HepG2 (cell line): Measurements from ENCODE around the gene BCL2. TPM values are rescaled to one million over a fixed set of nuclear protein-coding genes. Genes with fewer than 3 reads are reported as not detected.

Experiments used
- ATAC-seq: fragments of 200-7000 bp; cut with Tn5 transposase; 3 replicates; pipeline ENCODE4 v1.9.1; 2020; ENCODE audit warnings: mild to moderate bottlenecking, moderate library complexity
- BruUV-seq: library from RNA; stranded (reverse); fragments of 400-500 nt; replicated peaks from 2 replicates; lab custom pipeline; 2021; lab: Mats Ljungman, UMichigan
- CTCF ChIA-PET: fragments of 300-600 bp; formaldehyde crosslinking; extraction: SDS; loops from one replicate; lab custom pipeline; 2021; ENCODE audit warnings: low total read pairs, inconsistent platforms, low intra/inter-chr PET ratio; lab: Yijun Ruan, JAX
- POLR2A ChIA-PET: fragments of 350-600 bp; sonication (Branson Sonifier 250); formaldehyde crosslinking; loops from one replicate; lab custom pipeline; 2020; ENCODE audit warnings: antibody characterized with exemption, inconsistent platforms; lab: Yijun Ruan, JAX
- DNase-seq: peaks from one replicate; pipeline ENCODE4 v3.0.0-alpha.2; 2015; ENCODE audit warnings: low spot score
- FAIRE-seq: peaks from 3 replicates; lab custom pipeline; 2011; peaks lifted over from hg19 to GRCh38; lab: Jason Lieb, UNC
- H2AFZ ChIP-seq: one replicate; pipeline ENCODE4 v1.6.1; 2011; ENCODE audit warnings: low read length, inconsistent platforms
- H3K27ac ChIP-seq: fragments of 300-600 bp; 3 replicates; pipeline ENCODE4 v1.8.0; 2011; ENCODE audit warnings: mixed run types, mild to moderate bottlenecking, mixed read lengths, low read length, inconsistent platforms; ENCODE audit not compliant: insufficient read depth; ENCODE audit errors: extremely low read length
- H3K27me3 ChIP-seq, 2 experiments: fragments of 200-600 bp in 1 of 2; 2 replicates in 1 of 2; 3 replicates in 1 of 2; pipeline versions ENCODE4 v1.6.0 to v1.8.0; 2011; ENCODE audit warnings: low read length in 2 of 2, mild to moderate bottlenecking in 2 of 2, moderate library complexity in 2 of 2, inconsistent platforms in 1 of 2; ENCODE audit not compliant: insufficient read depth in 2 of 2, control insufficient read depth in 1 of 2
- H3K36me3 ChIP-seq, 2 experiments: fragments of 200-600 bp in 1 of 2; replicated peaks in 1 of 2; 2 replicates in 1 of 2; 3 replicates in 1 of 2; pipeline versions ENCODE4 v1.5.1 to v1.8.0; 2011; ENCODE audit warnings: low read length in 2 of 2, inconsistent platforms in 1 of 2; ENCODE audit not compliant: insufficient read depth in 2 of 2, control insufficient read depth in 1 of 2
- H3K4me1 ChIP-seq: 2 replicates; pipeline ENCODE4 v1.5.1; 2012; ENCODE audit warnings: low read length, inconsistent platforms; ENCODE audit not compliant: insufficient read depth
- H3K4me2 ChIP-seq: 2 replicates; pipeline ENCODE4 v1.6.0; 2011; ENCODE audit warnings: low read depth, low read length, inconsistent platforms
- H3K4me3 ChIP-seq, 3 experiments: fragments of 200-600 bp in 1 of 3; sonication (generic), shearing (Covaris generic) in 1 of 3; replicated peaks in 1 of 3; 2 replicates each; pipeline ENCODE4 v1.5.1; 2011 to 2016; ENCODE audit warnings: low read length in 3 of 3, inconsistent platforms in 2 of 3, low read depth in 2 of 3, mild to moderate bottlenecking in 2 of 3, control low read depth in 1 of 3, mixed read lengths in 1 of 3; ENCODE audit not compliant: insufficient read depth in 1 of 3
- H3K79me2 ChIP-seq: one replicate; pipeline ENCODE4 v1.6.1; 2011; ENCODE audit warnings: low read length, inconsistent platforms; ENCODE audit not compliant: insufficient read depth
- H3K9ac ChIP-seq: 2 replicates; pipeline ENCODE4 v1.6.0; 2011; ENCODE audit warnings: mild to moderate bottlenecking, low read depth, low read length, inconsistent platforms; ENCODE audit not compliant: insufficient read depth
- H3K9me3 ChIP-seq: 2 replicates; pipeline ENCODE4 v1.5.1; 2012; ENCODE audit warnings: mild to moderate bottlenecking, low read length
- H4K20me1 ChIP-seq: 2 replicates; pipeline ENCODE4 v1.6.0; 2011; ENCODE audit warnings: inconsistent platforms, mild to moderate bottlenecking, low read length, moderate library complexity; ENCODE audit not compliant: insufficient read depth
- DMAP1 ChIP-seq: IDR thresholded peaks from 2 replicates; pipeline ENCODE4 v1.6.1; 2016
- ISX ChIP-seq: sonication (generic); formaldehyde crosslinking; conservative IDR thresholded peaks from 2 replicates; pipeline ENCODE4 v1.5.0; 2020; ENCODE audit warnings: missing genetic modification reagents
- RBAK ChIP-seq: sonication (generic); formaldehyde crosslinking; IDR thresholded peaks from 2 replicates; pipeline ENCODE4 v1.5.1; 2020; ENCODE audit warnings: mild to moderate bottlenecking, missing genetic modification reagents
- RFXANK ChIP-seq: IDR thresholded peaks from 2 replicates; pipeline ENCODE4 v1.6.1; 2016
- SNAPC5 ChIP-seq: sonication (generic); formaldehyde crosslinking; IDR thresholded peaks from 2 replicates; pipeline ENCODE4 v1.8.1; 2023; ENCODE audit warnings: mild to moderate bottlenecking, missing genetic modification reagents, borderline replicate concordance
- SPEN ChIP-seq: sonication (generic); formaldehyde crosslinking; IDR thresholded peaks from 2 replicates; pipeline ENCODE4 v1.5.1; 2020; ENCODE audit warnings: low read depth, mild to moderate bottlenecking, missing genetic modification reagents
- ZNF3 ChIP-seq: IDR thresholded peaks from 2 replicates; pipeline ENCODE4 v1.7.0; 2017; ENCODE audit warnings: inconsistent platforms
- ZNF331 ChIP-seq: sonication (generic); formaldehyde crosslinking; IDR thresholded peaks from 2 replicates; pipeline ENCODE4 v1.4.0; 2020; ENCODE audit warnings: missing genetic modification reagents
- ZNF484 ChIP-seq: sonication (generic); formaldehyde crosslinking; IDR thresholded peaks from 2 replicates; pipeline ENCODE4 v1.5.1; 2020; ENCODE audit warnings: mild to moderate bottlenecking, low read depth, missing genetic modification reagents, borderline replicate concordance
- ZNF776 ChIP-seq: sonication (generic); formaldehyde crosslinking; IDR thresholded peaks from 2 replicates; pipeline ENCODE4 v1.4.0; 2020; ENCODE audit warnings: mild to moderate bottlenecking, missing genetic modification reagents
- ZSCAN21 ChIP-seq: sonication (generic); formaldehyde crosslinking; IDR thresholded peaks from 2 replicates; pipeline ENCODE4 v1.8.0; 2022; ENCODE audit warnings: mild to moderate bottlenecking, missing genetic modification reagents, moderate library complexity, borderline replicate concordance
- WGBS: methylation state at CpG from one replicate; pipeline ENCODE4 v1.1.6; 2017; ENCODE audit warnings: low lambda C conversion rate; 5-methylcytosine and 5-hydroxymethylcytosine counted together
- in situ Hi-C: cut with HindIII; loops from 2 replicates; pipeline ENCODE4 v1.10.0; 2017; ENCODE audit warnings: low pct_unique_long_range_greater_than_20kb; ENCODE audit not compliant: extremely low pct_ligation_motif_present
- intact Hi-C: fragments of 100-400 bp; cut with micrococcal nuclease; formaldehyde crosslinking; loops from one replicate; pipeline ENCODE4 v1.10.0; 2022; ENCODE audit not compliant: unreplicated experiment
- polyA plus RNA-seq, 8 experiments: library from polyadenylated mRNA; depleted of rRNA in 3 of 8; stranded (reverse) in 7 of 8; unstranded in 1 of 8; fragments of >200 nt; fragmentation: Illumina TruSeq in 4 of 8; extraction: Trizol in 4 of 8; gene quantifications; 2 replicates each; pipeline versions ENCODE4 v1.2.1 to v1.2.3, GENCODE V29; 2011 to 2016; ENCODE audit warnings: low read depth in 4 of 8, missing spikeins in 1 of 8, mixed read lengths in 1 of 8; ENCODE audit not compliant: insufficient read depth in 1 of 8
- total RNA-seq, 5 experiments: library from RNA; depleted of rRNA; stranded (reverse); fragments of >200 nt; fragmentation: Illumina TruSeq; extraction: Trizol; gene quantifications; 2 replicates each; pipeline ENCODE4 v1.2.3, GENCODE V29; 2016; ENCODE audit warnings: low read depth in 1 of 5
- TF ChIP-seq, protein P1 (sequence below): sonication (generic); formaldehyde crosslinking; IDR thresholded peaks from 2 replicates; pipeline ENCODE4 v1.4.0; 2020; ENCODE audit warnings: missing genetic modification reagents

BCL2 gene
- total and polyA plus RNA-seq, 2 of the 13 experiments (the other 11 are each of a cell fraction or from before 2014, with no cell fraction given): 0.07 to 0.53 TPM

DNA sequence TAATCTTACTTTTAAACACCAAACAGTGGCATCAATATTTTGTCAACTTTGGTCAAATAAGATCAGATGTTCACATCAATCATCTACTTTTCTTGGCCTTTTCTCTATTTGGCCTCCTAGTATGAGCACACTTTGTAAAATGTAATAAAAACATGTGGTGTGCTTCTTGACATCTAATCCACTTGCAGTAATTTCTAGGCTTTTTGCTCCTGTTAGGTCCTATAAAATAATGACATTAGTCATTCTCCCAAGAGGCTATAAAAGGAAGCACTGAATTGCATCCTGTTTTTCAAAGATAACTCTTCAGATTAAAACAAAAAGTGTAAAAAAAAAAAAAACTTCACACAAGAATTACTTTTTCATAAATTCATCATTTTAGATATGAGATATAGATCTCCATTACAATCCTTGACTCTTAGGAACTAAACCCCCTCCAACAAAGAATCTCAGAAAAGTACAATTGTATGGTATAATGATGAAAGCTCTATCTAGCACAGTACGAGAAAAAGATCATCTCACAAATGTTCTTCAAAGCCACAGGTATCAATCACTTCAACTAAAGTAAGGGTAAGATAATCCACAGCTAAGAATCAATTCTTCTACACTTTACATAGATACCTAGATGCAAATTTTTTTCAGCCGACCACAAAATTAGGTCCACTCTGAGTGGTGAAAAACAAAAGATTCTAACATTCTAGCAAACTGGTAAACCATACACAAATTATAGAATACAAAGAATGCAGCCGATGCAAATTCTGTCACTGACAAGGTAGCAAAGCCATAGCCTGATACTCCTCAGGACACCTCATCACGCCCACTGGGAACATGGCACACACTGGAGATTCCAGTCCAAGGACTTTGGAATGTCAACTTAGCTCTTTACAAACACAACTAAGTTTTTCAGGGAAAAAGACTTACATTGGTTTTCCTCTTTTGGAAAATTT is 2.7 kb downstream of the BCL2 start:
- CTCF ChIA-PET: no interaction called here
- WGBS: 34% methylated on average over 4 of the region's 4 CpGs
- in situ Hi-C loops: loop anchor here (10.0 kb wide), 1 partner anchor 182 kb away; no protein-coding TSS in a partner anchor

GRCh38 chr18:63315876-63316275 is 3.7 kb downstream of the BCL2 start:
- H3K27ac ChIP-seq: no peak overlapping the region
- intact Hi-C loops: no loop called here
- no peaks in the 10 kb centered on the region for H3K9me3 ChIP-seq
- no TSS peak for BruUV-seq
- peaks cover 0 to 26% of the 10 kb centered on the region in 2 experiments; a peak in 4 of 5 replicates for H3K27me3 ChIP-seq
- DNase-seq (no peak), ATAC-seq (no peak), FAIRE-seq (no peak)
- no peak overlapping the region for H2AFZ ChIP-seq
- H3K79me2 ChIP-seq: no peaks in the 10 kb centered on the region
- H3K36me3 ChIP-seq: no peaks in the 10 kb centered on the region
- no peak overlapping the region for H3K4me3 ChIP-seq
- peaks cover 28% of the 10 kb centered on the region for H3K4me1 ChIP-seq
- H3K9ac ChIP-seq: no peak overlapping the region
- ChIA-PET POLR2A (no interaction called here), CTCF (no interaction called here)
- H4K20me1 ChIP-seq: no peaks in the 10 kb centered on the region
- no peak for TF ChIP-seq ZSCAN21
- TF ChIP-seq RFXANK: no peak
- TF ChIP-seq SNAPC5 (CRISPR knock-in tag): no peak
- TF ChIP-seq ZNF3 (CRISPR knock-in tag): no peak
- TF ChIP-seq ZNF331 (CRISPR knock-in tag): no peak
- no peak for TF ChIP-seq ZNF484 (CRISPR knock-in tag)
- TF ChIP-seq ISX (CRISPR knock-in tag): no peak
- no peak for TF ChIP-seq DMAP1 (CRISPR knock-in tag)
- in situ Hi-C loops: loop anchor here (10.0 kb wide), 1 partner anchor 181 kb away; no protein-coding TSS in a partner anchor
- no peak overlapping the region for H3K4me2 ChIP-seq

More for the DNA sequence above, 2.7 kb downstream of the BCL2 start:
- no peaks in the 10 kb centered on the region for H3K9me3 ChIP-seq
- intact Hi-C loops: no loop called here
- H3K4me1 ChIP-seq: peaks cover 35% of the 10 kb centered on the region
- POLR2A ChIA-PET: no interaction called here
- no peak overlapping the region for H2AFZ ChIP-seq
- DNase-seq: no peak
- no peaks in the 10 kb centered on the region for H3K79me2 ChIP-seq
- no peak overlapping the region for H3K9ac ChIP-seq
- H3K27ac ChIP-seq: no peak overlapping the region
- no peaks in the 10 kb centered on the region for H3K36me3 ChIP-seq
- no peak overlapping the region for H3K4me2 ChIP-seq
- BruUV-seq: no TSS peak
- H3K4me3 ChIP-seq: no peak overlapping the region
- H4K20me1 ChIP-seq: no peaks in the 10 kb centered on the region
- H3K27me3 ChIP-seq: peaks cover 0 to 26% of the 10 kb centered on the region in 2 experiments; a peak in 4 of 5 replicates
- FAIRE-seq: no peak
- no peak for ATAC-seq
- TF ChIP-seq ZNF776 (CRISPR knock-in tag) (no peak), RBAK (no peak), SPEN (CRISPR knock-in tag) (no peak)
- TF ChIP-seq, protein P1, sequence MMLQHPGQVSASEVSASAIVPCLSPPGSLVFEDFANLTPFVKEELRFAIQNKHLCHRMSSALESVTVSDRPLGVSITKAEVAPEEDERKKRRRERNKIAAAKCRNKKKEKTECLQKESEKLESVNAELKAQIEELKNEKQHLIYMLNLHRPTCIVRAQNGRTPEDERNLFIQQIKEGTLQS: no peak
- TF ChIP-seq, all 625 proteins: peak for 0
